MM.1S (cell line): ENCODE data around the gene CREB5.

Source experiments
- DNase-seq: peaks from one replicate; pipeline ENCODE4 v3.0.0-alpha.2; 2015
- H2AFZ ChIP-seq: fragments of 300-600 bp; sonication (generic); 2 replicates; pipeline ENCODE4 v1.6.0; 2016; ENCODE audit warnings: antibody characterized with exemption, low read length
- H3F3A ChIP-seq: fragments of 300-600 bp; sonication (generic); 2 replicates; pipeline ENCODE4 v1.6.1; 2016; ENCODE audit warnings: mild to moderate bottlenecking, antibody characterized with exemption, low read length, moderate library complexity, mixed read lengths; ENCODE audit not compliant: insufficient read depth
- H3K27ac ChIP-seq: fragments of 300-600 bp; sonication (generic); 2 replicates; pipeline ENCODE4 v1.5.1; 2016; ENCODE audit warnings: mild to moderate bottlenecking, low read length
- H3K27me3 ChIP-seq: fragments of 300-600 bp; sonication (generic); replicated peaks from 2 replicates; pipeline ENCODE4 v1.6.0; 2016; ENCODE audit warnings: low read length; ENCODE audit not compliant: insufficient read depth
- H3K36me3 ChIP-seq: fragments of 300-600 bp; sonication (generic); replicated peaks from 2 replicates; pipeline ENCODE4 v1.6.1; 2016; ENCODE audit warnings: mild to moderate bottlenecking, low read length, mixed read lengths; ENCODE audit not compliant: insufficient read depth
- H3K4me1 ChIP-seq: fragments of 300-600 bp; sonication (generic); 2 replicates; pipeline ENCODE4 v1.6.1; 2016; ENCODE audit warnings: low read length, mixed read lengths
- H3K4me2 ChIP-seq: fragments of 300-600 bp; sonication (generic); 2 replicates; pipeline ENCODE4 v1.6.0; 2016; ENCODE audit warnings: low read depth, low read length
- H3K4me3 ChIP-seq: fragments of 300-600 bp; sonication (generic); 2 replicates; pipeline ENCODE4 v1.5.1; 2016; ENCODE audit warnings: low read length, mixed read lengths
- H3K79me2 ChIP-seq: fragments of 300-600 bp; sonication (generic); 2 replicates; pipeline ENCODE4 v1.6.1; 2016; ENCODE audit warnings: mixed run types, low read length, mixed read lengths
- H3K9ac ChIP-seq: fragments of 300-600 bp; sonication (generic); 2 replicates; pipeline ENCODE4 v1.6.1; 2016; ENCODE audit warnings: low read length, mixed read lengths
- H3K9me2 ChIP-seq: fragments of 300-600 bp; sonication (generic); replicated peaks from 2 replicates; pipeline ENCODE4 v1.6.1; 2016; ENCODE audit warnings: mild to moderate bottlenecking, low read length, mixed read lengths; ENCODE audit not compliant: insufficient read depth
- H3K9me3 ChIP-seq: fragments of 300-600 bp; sonication (generic); replicated peaks from 2 replicates; pipeline ENCODE4 v1.6.1; 2016; ENCODE audit warnings: mild to moderate bottlenecking, low read length, mixed read lengths; ENCODE audit not compliant: insufficient read depth
- H4K20me1 ChIP-seq: fragments of 300-600 bp; sonication (generic); 2 replicates; pipeline ENCODE4 v1.6.1; 2016; ENCODE audit warnings: mild to moderate bottlenecking, low read length, moderate library complexity, mixed read lengths; ENCODE audit not compliant: insufficient read depth
- CTCF ChIP-seq: fragments of 300-600 bp; sonication (generic); IDR thresholded peaks from 2 replicates; pipeline ENCODE4 v1.5.1; 2016; ENCODE audit warnings: antibody characterized with exemption, low read length, mixed read lengths
- EZH2 ChIP-seq: fragments of 300-600 bp; sonication (generic); optimal IDR thresholded peaks from 2 replicates; pipeline ENCODE3; 2017; ENCODE audit warnings: low read depth, mild to moderate bottlenecking, antibody characterized with exemption, low read length, mixed read lengths
- EZH2phosphoT487 ChIP-seq: fragments of 300-600 bp; sonication (generic); IDR thresholded peaks from 2 replicates; pipeline ENCODE4 v1.6.1; 2018; ENCODE audit warnings: antibody characterized with exemption, low read length

Gene CREB5

GRCh38 chr7:28853834-28854749 lies 441.8 kb downstream of the CREB5 start:
- H3K9me3 ChIP-seq = no peaks in the 10 kb centered on the region
- peaks cover 5% of the 10 kb centered on the region; the same call in 1 of the 2 replicates for H3K4me1 ChIP-seq
- peak overlapping the region; percentile 92 for H2AFZ ChIP-seq
- no peaks in the 10 kb centered on the region for H3K36me3 ChIP-seq
- H3K4me2 ChIP-seq = peak overlapping the region; percentile 95
- no peaks in the 10 kb centered on the region for H3K79me2 ChIP-seq
- H3F3A ChIP-seq = no peaks in the 10 kb centered on the region
- peak overlapping the region; percentile 79 for H3K4me3 ChIP-seq
- H4K20me1 ChIP-seq = no peaks in the 10 kb centered on the region
- H3K9ac ChIP-seq = peak overlapping the region; percentile 58; the same call in 1 of the 2 replicates
- no peak overlapping the region for H3K27ac ChIP-seq
- TF ChIP-seq CTCF = peak; percentile 85
- no peak for TF ChIP-seq EZH2phosphoT487
- no peak for TF ChIP-seq EZH2
- DNase-seq = peak; percentile 84
- H3K27me3 ChIP-seq = 0 out of 2 replicates have a peak, but pooled peaks cover 11% of the 10 kb centered on the region
- H3K9me2 ChIP-seq = no peaks in the 10 kb centered on the region

- Histone ChIP-seq H3K9me2 (no peaks in the 10 kb centered on the region), H3K4me1 (peaks cover 5% of the 10 kb centered on the region; the same call in 1 of the 2 replicates), H4K20me1 (no peaks in the 10 kb centered on the region), H3K9me3 (no peaks in the 10 kb centered on the region), H3K27me3 (0 out of 2 replicates have a peak, but pooled peaks cover 11% of the 10 kb centered on the region), H3K79me2 (no peaks in the 10 kb centered on the region), H3K4me3 (peak overlapping the region; percentile 79; the same call in 1 of the 2 replicates), H3K9ac (no peak overlapping the region), H2AFZ (peak overlapping the region; percentile 92), H3K36me3 (no peaks in the 10 kb centered on the region), H3F3A (no peaks in the 10 kb centered on the region), H3K27ac (no peak overlapping the region), H3K4me2 (peak overlapping the region; percentile 95; the same call in 1 of the 2 replicates)
- TF ChIP-seq EZH2 = no peak
- TF ChIP-seq EZH2phosphoT487 = no peak
- TF ChIP-seq CTCF = no peak
- no peak for DNase-seq
These were observed 442.4 kb downstream of the CREB5 start for GRCh38 chr7:28854750-28855074.

- Histone ChIP-seq H3K4me1 (peaks cover 5% of the 10 kb centered on the region; the same call in 1 of the 2 replicates), H3K36me3 (no peaks in the 10 kb centered on the region), H4K20me1 (no peaks in the 10 kb centered on the region), H3K9ac (no peak overlapping the region), H2AFZ (no peak overlapping the region), H3K27me3 (0 out of 2 replicates have a peak, but pooled peaks cover 11% of the 10 kb centered on the region), H3K9me3 (no peaks in the 10 kb centered on the region), H3F3A (no peaks in the 10 kb centered on the region), H3K9me2 (no peaks in the 10 kb centered on the region), H3K4me2 (no peak overlapping the region), H3K27ac (no peak overlapping the region), H3K4me3 (no peak overlapping the region), H3K79me2 (no peaks in the 10 kb centered on the region)
- DNase-seq = no peak
- TF ChIP-seq EZH2phosphoT487 = no peak
- no peak for TF ChIP-seq CTCF
- no peak for TF ChIP-seq EZH2
These were observed 443.4 kb downstream of the CREB5 start for GRCh38 chr7:28855538-28856217.
